GM21526 (cell line): ENCODE results near the gene IMP4.
A peak's percentile ranks its signal among the peaks of the same experiment; 100 is the strongest.

Experiments
- ATAC-seq: cut with Tn5 transposase; IDR thresholded peaks from one replicate; pipeline ENCODE4 v1.9.1; 2021; ENCODE audit warnings: moderate library complexity; ENCODE audit not compliant: unreplicated experiment, low FRiP score

IMP4 gene

DNA sequence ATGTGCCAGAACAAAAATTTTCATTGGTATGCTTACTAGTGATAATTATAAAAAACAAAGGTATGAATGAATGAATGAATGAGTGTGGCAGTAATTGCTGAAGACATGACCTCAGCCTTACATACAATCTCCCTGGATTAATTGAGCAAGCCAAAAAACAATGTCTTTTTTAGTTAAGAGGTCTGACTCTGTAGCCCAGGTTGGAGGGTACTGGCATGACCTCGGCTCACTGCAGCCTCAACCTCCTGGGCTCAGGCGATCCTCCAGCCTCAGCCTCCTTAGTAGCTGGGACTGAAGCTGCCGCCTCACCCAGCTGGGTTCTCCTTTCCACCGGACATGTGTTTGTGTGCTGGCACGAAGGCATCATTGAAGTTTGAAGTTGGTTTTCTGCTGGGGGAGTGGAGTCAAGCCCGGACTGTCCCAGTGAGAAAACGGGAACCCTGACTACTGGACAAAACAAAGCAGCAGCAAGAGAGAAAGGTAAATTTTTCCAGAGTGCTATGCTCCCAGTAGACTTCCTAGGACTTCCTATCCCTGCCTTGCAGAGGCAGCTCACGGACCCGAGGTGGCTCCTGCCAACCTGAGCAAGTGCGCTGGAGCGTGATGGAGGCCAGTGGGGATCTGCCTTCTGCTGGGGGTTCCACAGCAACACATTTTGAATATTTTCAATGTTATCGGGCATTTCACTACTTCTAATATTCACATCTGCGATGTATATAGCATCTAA is 6.4 kb upstream of the IMP4 start:
- no peak for ATAC-seq

DNA sequence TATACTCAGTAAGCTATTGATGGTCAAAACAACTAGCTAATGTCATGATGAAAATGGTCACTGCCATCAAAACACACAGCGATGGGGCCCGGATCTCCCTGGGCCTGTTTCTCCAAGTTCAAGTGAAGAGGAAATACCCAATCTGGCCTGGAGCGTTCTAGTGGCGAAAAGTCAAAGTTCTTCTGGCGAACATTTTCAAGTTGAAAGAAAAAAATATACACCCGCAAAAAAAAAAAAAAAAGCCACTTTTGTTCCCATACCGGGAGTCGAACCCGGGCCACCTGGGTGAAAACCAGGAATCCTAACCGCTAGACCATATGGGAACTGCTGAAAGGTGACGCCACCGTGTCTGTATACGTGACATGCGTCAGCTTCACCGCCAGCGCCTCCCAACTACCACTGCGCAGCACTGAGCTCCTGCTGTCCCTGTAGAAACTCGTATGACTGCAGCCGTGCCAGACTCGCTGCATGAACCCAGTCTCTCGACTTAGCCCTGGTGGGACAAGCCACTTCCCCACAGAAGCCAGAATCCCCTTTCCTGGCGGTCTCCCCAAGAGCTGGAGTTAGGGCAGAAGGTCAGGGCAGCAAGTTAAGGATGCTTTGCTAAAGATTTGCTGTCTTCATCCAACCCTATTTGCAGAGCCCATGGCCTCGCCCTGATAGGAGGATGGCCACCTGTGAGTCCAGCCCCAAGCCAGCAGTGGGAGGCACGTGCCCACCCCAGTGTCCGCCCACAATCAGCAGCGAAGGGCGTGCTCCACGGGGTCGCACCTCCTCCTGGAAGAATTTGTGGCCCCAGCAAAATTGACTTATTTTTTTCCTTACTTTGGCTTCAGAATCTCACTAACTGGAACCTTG is 5.6 kb upstream of the IMP4 start:
- ATAC-seq: no peak

GRCh38 chr2:130337735-130338325 is 4.9 kb upstream of the IMP4 start:
- ATAC-seq: no peak

- no peak for ATAC-seq
Observed at GRCh38 chr2:130338793-130339345, 3.8 kb upstream of the IMP4 start.

- ATAC-seq: no peak
Observed at GRCh38 chr2:130339885-130340745, 2.6 kb upstream of the IMP4 start.

GRCh38 chr2:130341562-130342019 is 1.1 kb upstream of the IMP4 start:
- ATAC-seq: no peak

DNA sequence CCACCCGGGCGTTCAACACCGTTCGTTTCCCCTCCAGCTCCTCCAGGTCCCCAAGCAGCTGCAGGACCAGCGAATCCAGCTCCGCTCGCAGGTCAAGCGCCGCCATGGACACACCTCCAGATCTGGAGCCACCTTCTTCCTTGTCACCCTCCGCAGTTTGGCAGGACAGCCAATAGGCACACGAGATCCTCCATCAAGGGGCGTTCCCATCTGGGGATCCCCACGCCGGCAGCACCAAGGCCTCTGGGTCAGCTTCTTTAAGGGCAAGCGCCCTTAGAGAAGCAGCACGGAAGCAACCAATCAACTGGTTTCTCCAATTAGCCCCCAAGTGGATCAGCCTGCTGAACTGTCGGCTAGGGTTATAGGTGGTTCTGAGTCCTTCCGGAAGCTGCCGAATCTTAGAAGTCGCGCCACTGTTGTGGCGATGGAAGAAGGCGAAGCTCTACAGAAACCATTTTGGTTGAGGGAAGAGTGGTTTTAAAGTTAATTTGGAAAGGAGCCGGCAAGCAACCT is 621 bp upstream of the IMP4 start:
- ATAC-seq: peak; percentile 75

DNA sequence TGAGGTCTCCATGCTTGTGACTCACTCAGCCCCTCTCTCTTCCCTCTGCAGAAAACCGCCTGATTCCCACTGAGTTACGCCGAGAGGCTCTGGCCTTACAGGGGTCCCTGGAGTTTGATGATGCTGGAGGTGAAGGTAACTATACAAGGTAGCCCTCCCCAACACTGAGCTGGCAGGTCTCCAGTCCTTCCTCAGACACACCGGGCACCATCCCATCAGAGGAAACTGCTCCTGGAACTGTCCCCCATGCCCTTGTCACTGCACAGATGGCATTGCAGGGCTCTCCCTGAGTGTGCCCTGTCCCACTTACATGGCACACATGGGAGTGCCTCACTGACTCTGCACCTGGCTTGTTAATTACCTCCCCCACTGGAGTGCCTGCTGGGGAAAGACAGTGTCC is 1.9 kb downstream of the IMP4 start:
- ATAC-seq: no peak

GRCh38 chr2:130345091-130345490 is 2.4 kb downstream of the IMP4 start:
- ATAC-seq: no peak

GRCh38 chr2:130345611-130346010 is 2.9 kb downstream of the IMP4 start:
- no peak for ATAC-seq

DNA sequence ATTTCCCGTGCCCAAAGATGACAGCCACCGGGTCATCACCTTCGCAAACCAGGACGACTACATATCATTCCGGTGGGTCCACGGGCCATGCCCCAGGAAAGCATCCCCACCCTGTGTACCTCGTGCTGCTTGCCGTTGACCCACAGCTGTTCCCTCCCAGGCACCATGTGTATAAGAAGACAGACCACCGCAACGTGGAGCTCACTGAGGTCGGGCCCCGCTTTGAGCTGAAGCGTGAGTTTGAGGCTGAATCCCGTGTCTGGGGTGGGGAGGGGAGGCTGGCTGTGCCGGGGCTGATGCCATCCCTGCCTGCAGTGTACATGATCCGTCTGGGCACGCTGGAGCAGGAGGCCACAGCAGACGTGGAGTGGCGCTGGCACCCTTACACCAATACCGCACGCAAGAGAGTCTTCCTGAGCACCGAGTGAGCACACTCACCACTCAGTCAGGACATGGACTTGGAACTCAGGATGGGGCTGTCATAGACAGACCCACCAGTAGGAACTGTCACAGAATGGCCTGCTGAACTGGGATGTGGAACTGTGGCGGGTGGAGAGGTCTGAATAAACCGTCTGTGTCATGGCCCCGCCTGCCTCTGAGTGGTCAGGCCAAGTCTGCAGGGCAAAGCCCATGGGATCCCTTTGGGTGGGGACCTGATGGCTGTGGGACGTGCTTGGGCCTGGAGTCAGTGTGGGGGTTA is 3.5 kb downstream of the IMP4 start:
- ATAC-seq: no peak

DNA sequence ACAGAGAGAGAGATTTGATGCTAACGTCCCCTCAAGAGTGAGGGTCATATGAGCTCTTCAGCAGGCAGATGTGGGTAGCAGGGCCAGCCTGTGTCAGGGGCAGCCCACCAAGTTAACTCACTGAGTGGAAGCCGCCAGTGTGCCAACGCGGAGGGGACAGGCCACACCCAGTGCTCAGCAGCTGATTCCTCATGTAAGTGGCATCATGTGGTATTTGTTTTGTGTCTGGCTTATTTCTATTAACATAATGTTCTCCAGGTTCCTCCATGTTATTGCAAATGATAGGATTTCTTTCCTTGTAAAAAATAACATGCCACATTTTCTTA is 4.0 kb downstream of the IMP4 start:
- no peak for ATAC-seq

GRCh38 chr2:130347220-130347925 is 4.7 kb downstream of the IMP4 start:
- ATAC-seq: no peak

DNA sequence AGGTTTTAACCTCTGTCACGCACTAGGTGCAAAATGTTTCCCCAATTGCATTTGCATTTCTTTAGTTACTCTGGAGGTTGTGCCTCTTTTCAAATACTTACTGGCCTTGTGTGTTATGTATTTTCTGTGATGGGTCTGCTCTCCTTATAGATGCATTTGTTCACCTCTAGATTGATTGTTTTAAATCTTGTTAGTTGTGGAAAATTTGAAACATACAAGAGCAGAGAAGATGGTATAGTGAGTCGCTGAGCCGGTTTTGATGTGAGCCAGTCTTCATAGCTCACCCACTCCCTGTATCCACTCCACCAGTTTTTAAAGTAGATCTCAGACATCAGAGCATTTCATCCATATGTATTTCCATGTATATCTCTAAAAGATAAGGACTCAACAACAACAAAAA is 6.5 kb downstream of the IMP4 start:
- no peak for ATAC-seq

GRCh38 chr2:130351711-130352110 is 9.0 kb downstream of the IMP4 start:
- no peak for ATAC-seq

DNA sequence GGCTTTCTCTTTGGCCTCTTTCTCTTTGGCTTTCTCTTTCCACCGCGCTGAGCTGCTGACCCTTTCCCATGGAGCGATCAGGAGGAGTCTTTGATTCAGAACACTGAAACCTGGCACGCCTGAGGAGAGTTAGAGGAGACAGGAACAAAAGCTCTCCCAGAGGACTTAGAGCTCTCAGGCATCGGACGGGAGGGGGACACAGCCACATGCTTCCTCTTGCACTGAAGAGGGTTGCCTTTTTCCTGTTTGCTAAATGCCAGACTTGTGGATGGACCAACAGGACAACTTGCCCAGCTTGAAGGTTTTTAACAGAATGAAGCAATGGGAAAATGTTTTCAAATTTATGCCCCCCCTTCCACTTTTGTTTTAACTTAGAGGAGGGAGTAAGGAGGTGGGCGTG is 9.5 kb downstream of the IMP4 start:
- ATAC-seq: no peak

DNA sequence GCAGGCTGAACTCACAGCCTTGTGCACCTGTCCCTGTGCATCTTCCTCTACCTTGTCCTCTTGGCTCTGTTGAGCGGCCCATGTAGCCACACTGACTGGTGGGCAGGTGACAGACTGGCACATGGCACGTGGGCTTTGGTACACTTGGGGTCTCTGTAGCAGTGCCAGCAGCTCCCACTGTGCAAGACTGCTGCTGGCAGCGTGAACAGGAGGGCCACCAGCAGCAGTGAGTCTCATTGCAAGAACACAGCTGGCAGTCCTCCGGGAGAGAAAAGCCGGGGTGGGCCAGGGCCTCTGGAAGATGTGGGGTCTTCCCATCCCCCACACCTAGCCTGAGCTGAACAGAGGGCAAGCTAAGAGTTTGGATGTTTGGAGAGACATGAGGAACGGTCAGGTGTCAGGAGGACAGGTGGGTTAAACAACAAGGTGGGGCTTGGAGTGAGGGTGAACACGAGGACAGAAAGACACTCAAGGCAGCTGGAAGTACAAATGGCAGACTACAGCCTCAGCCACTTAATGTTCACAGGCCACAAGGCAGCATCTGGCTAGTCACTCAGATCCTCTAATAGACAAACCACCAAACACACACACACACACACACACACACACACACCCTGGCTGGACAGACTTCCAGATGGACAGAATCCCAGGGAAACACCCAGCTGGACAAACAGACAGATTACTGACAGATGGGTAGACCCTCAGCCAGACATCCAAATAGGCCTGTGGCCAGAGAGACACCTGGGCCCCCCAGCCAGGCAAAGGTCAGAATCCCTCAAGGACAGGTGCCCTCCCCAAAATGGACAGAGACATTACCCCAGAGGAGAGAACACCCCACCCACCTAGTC is 10.8 kb downstream of the IMP4 start:
- ATAC-seq: no peak

GRCh38 chr2:130354139-130354428 is 11.4 kb downstream of the IMP4 start:
- ATAC-seq: no peak
